Kidney (tissue), 14 donors: Measurements from ENCODE around the gene RP2. TPM values are rescaled to one million over a fixed set of nuclear protein-coding genes. Genes with fewer than 3 reads are reported as not detected.

ENCODE experiments used
- DNase-seq, 5 donors: peaks; one replicate each; pipeline ENCODE4 v3.0.0-alpha.2; 2013 to 2020
- FAIRE-seq: peaks from 2 replicates; lab custom pipeline; 2012; peaks lifted over from hg19 to GRCh38; lab: Jason Lieb, UNC
- H3K27ac ChIP-seq, 2 donors: one replicate each; pipeline ENCODE4 v1.7.0; 2013; ENCODE audit warnings: low read depth in 2 of 2, low read length in 2 of 2, inconsistent platforms in 1 of 2
- H3K27me3 ChIP-seq: one replicate; pipeline ENCODE4 v1.7.1; 2013; ENCODE audit warnings: low read length, inconsistent platforms; ENCODE audit not compliant: control insufficient read depth, insufficient read depth
- H3K36me3 ChIP-seq, 3 donors: one replicate each; pipeline versions ENCODE4 v1.7.0 to v1.7.1; 2013; ENCODE audit warnings: low read length in 3 of 3, control low read depth in 1 of 3, inconsistent platforms in 1 of 3; ENCODE audit not compliant: insufficient read depth in 3 of 3, control insufficient read depth in 2 of 3
- H3K4me1 ChIP-seq, 3 donors: one replicate each; pipeline versions ENCODE4 v1.7.0 to v1.7.1; 2013; ENCODE audit warnings: low read length in 3 of 3, inconsistent platforms in 1 of 3, low read depth in 1 of 3; ENCODE audit not compliant: control insufficient read depth in 2 of 3, insufficient read depth in 2 of 3
- H3K4me3 ChIP-seq, 3 donors: one replicate each; pipeline versions ENCODE4 v1.7.0 to v1.8.1; 2013; ENCODE audit warnings: low read length in 3 of 3, control low read depth in 1 of 3, inconsistent platforms in 1 of 3
- H3K9ac ChIP-seq, 3 donors: one replicate each; pipeline versions ENCODE4 v1.7.0 to v1.7.1; 2013; ENCODE audit warnings: low read length in 3 of 3, control low read depth in 1 of 3, inconsistent platforms in 1 of 3
- H3K9me3 ChIP-seq, 3 donors: one replicate each; pipeline versions ENCODE4 v1.7.0 to v1.7.1; 2013; ENCODE audit warnings: low read length in 3 of 3, control low read depth in 1 of 3, inconsistent platforms in 1 of 3; ENCODE audit not compliant: control insufficient read depth in 2 of 3, insufficient read depth in 1 of 3
- intact Hi-C: fragments of 100-400 bp; cut with DNase I; formaldehyde crosslinking; loops from one replicate; pipeline ENCODE4 v1.11.1; 2022
- polyA plus RNA-seq: library from polyadenylated mRNA; stranded (reverse); fragments of 350-450 nt; fragmentation: Illumina TruSeq; extraction: RNeasy Lipid Tissue Mini Kit (QIAGEN cat#74804); gene quantifications from one replicate; pipeline ENCODE4 v1.2.3, GENCODE V29; 2014; ENCODE audit warnings: low read depth, low replicate concordance; ENCODE audit not compliant: insufficient read depth
- total RNA-seq: library from RNA; stranded (reverse); fragmentation: NEBNext Ultra II Directional; extraction: Animal tissue kit (Norgen Biotek cat#: 25700); gene quantifications from one replicate; pipeline ENCODE4 v1.2.1, GENCODE V29; 2021
- TF ChIP-seq, protein P1 (sequence below): IDR thresholded peaks from 3 replicates; pipeline ENCODE4 v1.5.1; 2012; ENCODE audit warnings: mild to moderate bottlenecking, moderate library complexity, borderline replicate concordance; ENCODE audit not compliant: insufficient read depth; ENCODE audit errors: extremely low read depth
- donor health status: control.
- donor health status: control.
- donor health status: control.
- donor health status: control.
- donor health status: control.
- donor health status: DM: yes; HTN: yes; CAD: no.
- donor health status: Normal renal cell carcinoma (clear cell type).

The RP2 gene
- total and polyA plus RNA-seq, 2 donors from 2014 or later, result 2.8 to 10.0 TPM

DNA sequence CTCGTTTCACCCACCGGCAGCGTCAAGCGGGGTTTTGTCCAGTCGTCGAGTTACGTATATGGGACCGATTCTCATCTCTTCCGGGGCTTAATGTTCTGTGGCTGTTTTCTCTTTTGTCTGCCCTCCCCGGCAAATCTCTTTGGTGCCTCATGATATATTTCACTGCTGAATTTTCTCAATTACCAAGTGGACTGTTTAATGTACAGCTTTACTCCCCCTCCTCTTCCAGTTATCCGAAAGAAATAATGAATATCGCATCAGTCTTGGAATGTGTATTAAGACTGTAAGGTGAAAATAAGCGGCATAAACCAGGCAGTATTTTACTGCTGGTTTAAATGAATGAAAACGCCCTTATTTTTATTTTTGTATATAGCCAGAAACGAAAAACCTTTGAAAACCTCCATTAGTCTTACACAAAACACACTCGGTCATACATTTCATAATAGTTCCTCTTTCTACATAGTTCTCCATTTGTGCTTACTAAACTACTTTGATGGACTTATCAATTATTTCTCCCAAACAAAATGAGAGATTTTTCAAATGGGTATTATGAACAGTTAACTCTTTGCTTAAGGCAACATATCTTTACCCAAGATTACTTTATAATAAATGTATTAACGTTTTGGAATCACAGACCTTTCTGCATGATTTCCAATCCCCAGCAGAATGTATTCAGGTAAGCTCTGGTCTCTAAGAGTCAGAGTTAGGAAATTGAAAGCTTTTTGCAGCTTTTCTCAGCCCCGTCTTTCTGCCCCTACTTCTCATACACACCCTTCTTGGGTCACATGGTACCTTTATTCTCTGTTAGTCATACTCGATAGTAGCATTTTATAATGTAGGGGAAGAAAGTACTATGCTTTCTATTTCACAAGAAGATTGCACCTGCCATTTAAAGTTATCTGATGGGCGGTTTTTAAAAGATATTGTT is 979 bp downstream of the RP2 start:
- FAIRE-seq, result no peak
- Histone ChIP-seq H3K4me1 (no peaks in the 10 kb centered on the region), H3K36me3 (no peaks in the 10 kb centered on the region), H3K27ac (peak overlapping the region; percentile 69 to 78), H3K9me3 (no peaks in the 10 kb centered on the region), H3K4me3 (peak overlapping the region; percentile 82 to 85 (median 85)), H3K9ac (peak overlapping the region; percentile 63 to 89 (median 78)), H3K27me3 (no peaks in the 10 kb centered on the region)
- DNase-seq, result peak in 3 of 5 donors; percentile 3 to 22 (median 13)
- TF ChIP-seq, protein P1, sequence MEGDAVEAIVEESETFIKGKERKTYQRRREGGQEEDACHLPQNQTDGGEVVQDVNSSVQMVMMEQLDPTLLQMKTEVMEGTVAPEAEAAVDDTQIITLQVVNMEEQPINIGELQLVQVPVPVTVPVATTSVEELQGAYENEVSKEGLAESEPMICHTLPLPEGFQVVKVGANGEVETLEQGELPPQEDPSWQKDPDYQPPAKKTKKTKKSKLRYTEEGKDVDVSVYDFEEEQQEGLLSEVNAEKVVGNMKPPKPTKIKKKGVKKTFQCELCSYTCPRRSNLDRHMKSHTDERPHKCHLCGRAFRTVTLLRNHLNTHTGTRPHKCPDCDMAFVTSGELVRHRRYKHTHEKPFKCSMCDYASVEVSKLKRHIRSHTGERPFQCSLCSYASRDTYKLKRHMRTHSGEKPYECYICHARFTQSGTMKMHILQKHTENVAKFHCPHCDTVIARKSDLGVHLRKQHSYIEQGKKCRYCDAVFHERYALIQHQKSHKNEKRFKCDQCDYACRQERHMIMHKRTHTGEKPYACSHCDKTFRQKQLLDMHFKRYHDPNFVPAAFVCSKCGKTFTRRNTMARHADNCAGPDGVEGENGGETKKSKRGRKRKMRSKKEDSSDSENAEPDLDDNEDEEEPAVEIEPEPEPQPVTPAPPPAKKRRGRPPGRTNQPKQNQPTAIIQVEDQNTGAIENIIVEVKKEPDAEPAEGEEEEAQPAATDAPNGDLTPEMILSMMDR, result no peak
- intact Hi-C loops, result no loop called here

DNA sequence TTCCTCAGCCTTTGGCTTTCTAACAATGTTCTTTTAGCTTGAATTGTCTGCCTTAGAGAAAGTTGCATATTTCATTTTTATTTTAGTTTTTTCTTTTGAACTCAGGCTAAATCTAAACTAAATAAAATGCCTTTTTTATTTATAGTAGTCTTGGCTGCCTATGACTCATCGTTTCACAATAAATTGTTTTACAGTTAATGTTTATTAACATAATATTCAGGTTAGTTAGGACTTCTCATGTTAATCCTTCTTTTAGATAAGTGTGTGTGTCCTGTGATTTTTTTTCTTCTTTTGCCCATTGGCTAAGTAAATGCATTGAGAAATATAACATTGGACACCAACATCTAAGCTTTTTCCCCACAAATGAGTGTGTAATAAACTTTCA is 1.6 kb downstream of the RP2 start:
- DNase-seq (no peak), FAIRE-seq (peak; percentile 17)
- Histone ChIP-seq H3K4me3 (peak overlapping the region in 2 of 3 donors; percentile 85), H3K27me3 (no peaks in the 10 kb centered on the region), H3K36me3 (no peaks in the 10 kb centered on the region), H3K9me3 (no peaks in the 10 kb centered on the region), H3K4me1 (no peaks in the 10 kb centered on the region), H3K27ac (no peak overlapping the region), H3K9ac (peak overlapping the region in 1 of 3 donors; percentile 78)
- intact Hi-C loops, result no loop called here
- TF ChIP-seq, protein P1, result no peak

DNA sequence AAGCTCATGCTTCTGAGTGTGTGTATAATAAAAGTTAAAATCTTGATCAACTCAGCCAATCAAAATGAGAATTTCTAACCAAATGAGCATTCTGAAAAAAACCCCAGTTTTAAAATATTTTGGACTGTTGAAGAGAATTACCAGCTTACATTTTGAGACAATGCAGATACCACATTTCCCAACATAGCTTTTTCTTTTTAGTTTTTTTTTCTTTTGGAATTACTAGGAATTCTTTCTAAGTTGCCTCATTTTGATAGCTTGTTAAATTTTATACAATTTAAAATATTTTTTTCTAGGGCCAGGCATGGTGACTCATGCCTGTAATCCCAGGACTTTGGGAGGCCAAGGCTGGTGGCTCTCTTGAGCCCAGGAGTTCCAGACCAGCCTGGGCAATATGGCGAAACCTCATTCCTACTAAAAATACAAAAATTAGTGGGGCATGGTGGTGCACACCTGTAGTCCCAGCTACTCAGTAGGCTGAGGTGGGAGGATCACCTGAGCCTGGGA is 2.2 kb downstream of the RP2 start:
- H3K4me3 ChIP-seq, result no peak overlapping the region
- H3K27me3 ChIP-seq, result no peaks in the 10 kb centered on the region
- TF ChIP-seq, protein P1, result no peak
- FAIRE-seq (peak; percentile 73), DNase-seq (no peak)
- no peak overlapping the region for H3K27ac ChIP-seq
- no peak overlapping the region for H3K9ac ChIP-seq
- H3K4me1 ChIP-seq, result no peaks in the 10 kb centered on the region
- H3K9me3 ChIP-seq, result no peaks in the 10 kb centered on the region
- intact Hi-C loops, result no loop called here
- no peaks in the 10 kb centered on the region for H3K36me3 ChIP-seq
